Measurements from ENCODE around the gene WDR55.
"Not testable (repeated sequence)": the region's sequence is repeated elsewhere in the genome, so short reads cannot be mapped to it uniquely, and the experiment has no call there.

WDR55 gene, protein sequence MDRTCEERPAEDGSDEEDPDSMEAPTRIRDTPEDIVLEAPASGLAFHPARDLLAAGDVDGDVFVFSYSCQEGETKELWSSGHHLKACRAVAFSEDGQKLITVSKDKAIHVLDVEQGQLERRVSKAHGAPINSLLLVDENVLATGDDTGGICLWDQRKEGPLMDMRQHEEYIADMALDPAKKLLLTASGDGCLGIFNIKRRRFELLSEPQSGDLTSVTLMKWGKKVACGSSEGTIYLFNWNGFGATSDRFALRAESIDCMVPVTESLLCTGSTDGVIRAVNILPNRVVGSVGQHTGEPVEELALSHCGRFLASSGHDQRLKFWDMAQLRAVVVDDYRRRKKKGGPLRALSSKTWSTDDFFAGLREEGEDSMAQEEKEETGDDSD

GRCh38 chr5:140664359-140665119 lies at the start of gene WDR55:
Gene WDR55 (plus strand): TSS chr5:140664904. CDS start chr5:140664913, 9 bp downstream.
- DNase-seq, result peak; percentile 74

- DNase-seq, result no peak
These were observed 42.4 kb upstream of the WDR55 start for GRCh38 chr5:140622301-140622700.

- DNase-seq, result not testable (repeated sequence)
These were observed 41.6 kb upstream of the WDR55 start for GRCh38 chr5:140623061-140623460.

DNA sequence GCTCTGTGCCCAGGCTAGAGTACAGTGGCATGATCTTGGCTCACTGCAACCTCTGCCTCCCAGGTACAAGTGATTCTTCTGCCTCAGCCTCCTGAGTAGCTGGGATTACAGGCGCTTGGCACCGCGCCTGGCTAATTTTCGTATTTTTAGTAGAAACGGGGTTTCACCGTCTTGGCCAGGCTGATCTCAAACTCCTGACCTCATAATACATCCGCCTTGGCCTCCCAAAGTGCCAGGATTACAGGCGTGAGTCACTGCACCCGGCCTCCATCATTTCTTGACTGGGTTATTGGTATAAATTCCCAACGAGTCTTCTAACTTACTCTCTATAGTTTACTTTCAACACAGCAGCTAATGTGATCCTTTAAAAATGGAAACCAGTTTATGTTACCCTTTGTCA lies 39.8 kb upstream of the WDR55 start:
- not testable (repeated sequence) for DNase-seq

GRCh38 chr5:140627972-140628371 lies 36.7 kb upstream of the WDR55 start:
- DNase-seq, result no peak

DNA sequence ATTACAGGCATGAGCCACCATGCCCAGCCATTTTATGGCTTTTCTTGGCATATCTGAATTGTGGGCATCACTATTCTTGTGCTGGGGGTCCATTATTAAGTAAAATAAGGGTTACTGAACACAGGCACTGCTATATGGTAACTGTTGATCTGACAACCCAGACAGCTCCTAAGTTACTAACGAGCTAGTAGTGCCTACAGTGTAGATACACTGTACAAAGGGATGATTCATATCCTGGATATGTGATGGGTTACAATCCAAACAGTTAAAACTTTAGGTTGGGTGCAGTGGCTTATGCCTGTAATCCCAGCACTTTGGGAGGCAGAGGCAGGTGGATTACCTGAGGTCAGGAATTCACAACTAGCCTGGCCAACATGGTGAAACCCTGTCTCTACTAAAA lies 36.0 kb upstream of the WDR55 start:
- DNase-seq, result no peak

- DNase-seq, result no peak
These were observed 34.2 kb upstream of the WDR55 start for GRCh38 chr5:140630292-140631035.

- DNase-seq, result no peak
These were observed 33.7 kb upstream of the WDR55 start for GRCh38 chr5:140631036-140631417.

DNA sequence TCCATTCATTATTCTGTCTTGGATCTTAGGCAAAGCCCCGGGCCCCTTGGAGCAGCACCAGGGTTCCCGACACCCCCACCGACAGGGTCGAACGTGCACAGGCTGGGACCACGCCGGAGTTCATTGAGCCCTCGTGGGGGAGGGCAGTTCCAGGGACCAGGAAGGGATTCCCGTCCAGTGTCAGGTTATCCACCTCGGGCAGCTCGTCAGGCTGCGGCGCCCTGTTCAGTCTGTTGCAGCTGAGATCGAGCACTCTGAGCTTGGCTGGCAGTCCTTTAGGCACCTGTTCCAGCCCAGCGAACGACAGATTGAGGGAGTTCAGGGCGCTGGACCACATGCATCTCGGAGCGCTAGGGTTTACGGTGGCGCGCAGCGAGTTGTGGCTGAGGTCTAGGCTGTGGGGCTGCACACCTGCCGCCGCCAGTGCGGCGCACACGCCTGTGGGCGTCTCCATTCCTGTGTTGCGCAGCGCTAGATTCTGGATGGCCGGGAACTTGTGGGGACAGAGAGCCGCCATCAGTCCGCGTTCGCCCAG lies 32.8 kb upstream of the WDR55 start:
- no peak for DNase-seq

DNA sequence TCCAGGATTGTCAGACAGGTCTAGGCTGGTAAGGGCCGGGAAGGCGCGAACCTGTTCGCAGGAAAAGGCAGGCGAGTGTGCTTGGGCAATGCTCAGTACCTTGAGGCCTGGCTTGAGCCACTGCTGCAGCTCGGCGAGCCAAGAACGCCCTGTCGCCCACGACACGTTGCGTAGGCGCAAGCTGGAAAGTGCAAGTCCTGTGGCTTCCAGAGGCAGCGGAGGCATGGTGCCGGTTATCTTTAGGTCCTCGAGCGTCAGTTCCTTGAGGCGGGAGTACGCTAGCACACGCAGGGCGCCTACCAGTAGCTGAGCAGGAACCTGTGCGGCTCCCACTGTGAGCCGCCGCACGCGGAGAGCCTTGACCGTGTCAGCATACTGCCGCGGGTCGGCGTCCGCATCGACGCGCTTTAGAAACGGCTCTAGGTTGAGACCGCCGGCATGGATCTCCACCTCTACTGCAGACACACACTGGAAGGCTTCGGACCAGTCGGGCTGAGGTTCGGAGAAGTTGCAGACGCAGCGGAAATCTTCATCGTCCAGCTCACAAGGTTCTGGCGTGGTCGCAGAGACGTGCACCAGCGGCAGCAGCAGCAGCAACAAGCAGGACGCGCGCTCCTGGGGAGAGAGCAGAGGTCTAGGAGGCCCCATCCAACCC lies 32.2 kb upstream of the WDR55 start:
- no peak for DNase-seq

- DNase-seq, result no peak
These were observed 31.7 kb upstream of the WDR55 start, which contains the start of gene CD14 for GRCh38 chr5:140633021-140633471. Gene CD14 (minus strand): TSS chr5:140633175. CDS start chr5:140633071, 104 bp downstream.

DNA sequence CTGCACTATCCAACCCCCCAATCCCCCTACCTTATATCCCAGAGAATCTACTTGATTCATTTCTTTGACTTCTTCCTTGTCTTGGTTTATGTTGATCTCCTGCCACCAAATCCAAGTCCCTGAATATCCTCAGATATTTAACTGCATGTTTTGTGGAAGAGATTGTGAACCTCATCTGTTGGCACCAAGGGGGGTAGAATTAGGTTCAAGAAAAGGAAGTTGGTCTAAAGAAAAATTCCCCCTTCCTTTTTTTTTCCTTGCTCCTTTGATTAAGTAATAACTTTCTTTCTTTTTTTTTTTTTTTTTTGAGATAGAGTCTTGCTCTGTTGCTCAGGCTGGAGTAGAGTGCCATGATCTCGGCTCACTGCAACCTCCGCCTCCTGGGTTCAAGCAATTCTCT lies 31.2 kb upstream of the WDR55 start:
- no peak for DNase-seq

- no peak for DNase-seq
These were observed 30.6 kb upstream of the WDR55 start for GRCh38 chr5:140634103-140634502.

DNA sequence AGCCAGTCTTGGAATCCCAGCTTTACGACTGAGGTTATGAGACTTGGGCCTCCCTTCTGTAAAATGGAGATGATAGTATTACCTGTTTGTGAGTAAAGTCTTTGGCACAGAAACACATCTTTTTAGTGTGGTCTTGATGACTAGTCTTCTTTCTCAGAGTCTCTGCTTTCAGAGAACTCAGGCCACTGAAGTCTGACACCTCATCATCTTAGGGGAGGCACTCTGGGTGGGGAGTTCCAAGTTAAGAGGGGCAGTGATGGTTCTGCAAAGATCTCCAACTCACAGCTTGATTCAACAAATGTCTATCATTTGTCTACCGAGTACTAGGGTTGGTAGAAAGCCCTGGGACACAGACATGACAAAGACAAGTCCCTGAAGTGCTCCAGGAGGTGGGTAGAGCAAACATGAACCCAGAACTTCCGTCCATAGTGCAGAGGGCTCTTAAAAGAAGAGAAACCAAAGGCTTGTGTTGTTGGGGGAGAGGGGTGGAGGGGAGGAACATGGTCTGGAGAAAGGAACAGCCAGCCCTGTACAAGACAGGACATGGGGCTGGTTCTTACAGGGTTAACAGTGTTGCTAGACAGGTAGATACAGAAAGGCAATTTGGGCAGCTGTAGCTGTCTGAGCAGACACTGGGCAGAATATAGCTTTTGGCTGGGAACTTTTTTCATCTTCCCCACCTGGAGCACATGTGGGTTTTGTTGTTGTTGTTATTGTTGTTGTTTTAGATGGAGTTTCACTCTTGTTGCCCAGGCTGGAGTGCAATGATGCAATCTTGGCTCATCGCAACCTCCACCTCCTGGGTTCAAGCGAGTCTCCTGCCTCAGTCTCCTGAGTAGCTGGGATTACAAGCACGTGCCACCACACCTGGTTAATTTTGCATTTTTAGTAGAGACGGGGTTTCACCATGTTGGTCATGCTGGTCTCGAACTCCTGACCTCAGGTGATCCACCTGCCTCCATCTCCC lies 29.1 kb upstream of the WDR55 start:
- DNase-seq, result no peak

DNA sequence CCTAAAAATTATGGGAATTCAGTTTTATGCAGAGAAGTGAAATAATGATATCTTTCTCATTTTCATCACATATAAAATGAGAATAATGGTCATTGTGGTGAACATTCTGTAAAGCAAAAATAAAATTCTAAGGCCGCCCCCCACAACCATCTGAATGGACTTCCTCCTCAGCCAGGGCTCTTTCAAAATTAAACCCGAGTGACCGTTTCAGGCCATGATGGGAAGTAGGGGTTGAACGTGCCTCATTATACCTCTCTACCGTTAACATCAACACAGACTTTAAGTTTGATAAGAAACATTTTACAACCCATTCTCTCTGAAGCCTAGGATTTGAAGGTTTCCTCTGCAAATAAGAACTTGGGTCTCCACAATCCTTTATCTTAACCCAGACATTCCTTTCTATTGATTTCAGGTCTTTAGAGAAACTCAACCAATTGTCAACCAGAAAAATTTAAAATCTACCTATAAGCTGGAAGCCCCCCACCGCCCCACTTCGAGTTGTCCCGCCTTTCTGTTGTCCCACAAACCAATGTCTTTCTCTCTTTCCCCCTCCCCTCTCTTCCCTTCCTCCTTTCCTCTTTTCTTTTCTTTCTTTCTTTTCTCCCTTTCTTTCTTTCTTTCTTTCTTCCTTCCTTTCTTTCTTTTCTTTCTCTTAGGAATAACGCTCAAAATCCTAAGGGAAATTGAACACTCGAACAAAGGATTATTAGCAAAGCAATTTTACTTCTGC lies 27.2 kb upstream of the WDR55 start:
- DNase-seq, result no peak

GRCh38 chr5:140638898-140639147 lies 25.9 kb upstream of the WDR55 start:
- not testable (repeated sequence) for DNase-seq

DNA sequence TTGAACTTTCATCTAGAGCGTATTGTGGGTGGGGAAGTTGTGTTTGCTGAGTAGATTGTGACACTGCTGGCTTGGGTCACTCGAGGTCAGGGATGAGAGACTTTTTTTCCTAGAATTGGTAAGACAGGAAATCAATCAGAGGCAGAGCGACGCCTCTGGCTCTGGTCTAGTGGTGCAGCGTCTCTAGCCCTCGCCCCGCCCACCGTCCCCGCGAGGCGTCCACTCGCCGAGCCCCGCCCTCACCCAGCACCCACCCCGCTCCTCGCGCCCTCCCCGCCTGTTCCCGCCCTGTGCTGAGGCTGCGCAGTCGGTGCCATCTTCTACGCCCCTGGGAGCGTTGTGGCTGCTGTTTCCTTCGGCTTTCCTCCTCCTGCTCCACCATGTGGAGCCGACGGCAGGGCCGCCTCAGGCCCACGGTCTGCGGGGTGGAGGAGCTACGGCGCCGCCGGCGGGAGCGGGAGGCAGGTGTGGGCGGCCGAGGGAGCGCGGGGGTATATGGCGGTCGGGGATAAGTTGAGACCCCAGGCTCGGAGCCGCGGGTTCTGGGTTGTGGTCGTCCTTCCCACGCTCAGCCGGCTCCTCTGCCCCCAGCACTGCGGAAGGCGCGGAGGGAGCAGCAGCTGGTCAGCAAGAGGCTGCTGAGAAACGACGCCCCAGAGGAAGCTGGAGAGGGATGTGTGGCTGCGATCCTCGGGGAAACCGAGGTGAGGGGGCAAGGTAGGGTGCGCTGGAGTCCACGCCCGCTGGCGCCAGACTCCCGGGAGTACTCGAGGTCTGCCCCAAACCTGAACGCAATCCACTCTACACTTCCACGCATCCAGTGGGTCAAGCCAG lies 25.3 kb upstream of the WDR55 start, which contains the start of gene TMCO6:
TSS of gene TMCO6 (plus strand) at position 304 of the 834 bp plus-strand sequence. CDS start at position 381, 77 bp downstream.
- peak; percentile 84 for DNase-seq

- DNase-seq, result no peak
These were observed 23.0 kb upstream of the WDR55 start for GRCh38 chr5:140641716-140642115.

DNA sequence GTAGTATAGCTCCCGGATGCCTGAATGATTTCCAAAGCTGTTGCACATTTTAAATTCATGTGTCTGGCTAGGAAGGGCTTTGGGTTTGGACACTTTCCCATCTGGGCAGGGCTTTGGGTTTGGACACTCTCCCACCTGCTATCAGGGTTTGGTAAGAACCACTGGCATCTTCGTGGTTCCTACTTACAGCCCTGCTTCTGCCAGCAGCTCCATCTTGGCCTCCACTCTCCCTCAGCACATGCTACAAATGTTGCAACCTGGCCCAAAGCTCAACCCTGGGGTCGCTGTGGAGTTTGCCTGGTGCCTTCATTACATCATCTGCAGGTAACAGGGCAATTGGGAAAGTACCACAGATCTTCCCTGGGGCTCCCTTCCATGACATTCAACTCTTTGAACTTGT lies 22.0 kb upstream of the WDR55 start:
- DNase-seq, result no peak

DNA sequence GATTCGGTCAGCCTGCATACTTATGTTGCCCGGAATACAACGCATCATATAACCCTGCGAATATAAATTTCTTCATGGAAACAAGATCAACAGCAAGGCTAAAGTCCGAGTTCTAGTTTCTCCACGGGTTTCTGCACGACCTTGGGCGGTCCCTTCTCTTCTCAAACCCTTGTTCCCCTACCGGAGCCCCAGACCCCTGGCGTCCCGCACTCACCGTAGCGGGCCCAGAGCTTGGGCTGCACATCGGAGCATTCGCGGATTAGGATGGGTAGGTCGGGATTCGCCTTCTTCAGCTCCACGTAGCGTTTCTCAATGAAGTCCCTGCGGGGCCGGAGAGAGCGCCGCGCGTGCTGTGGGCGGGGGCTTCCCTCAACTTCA lies 17.7 kb upstream of the WDR55 start:
- DNase-seq, result no peak

Data from NCI-H446 treated with DMSO at 0.1 percent for 48 hours (cell line).